DMS79 treated with DMSO at 0.1 percent for 48 hours (cell line): ENCODE data around the gene MRPL53.
"Not testable (repeated sequence)": the region's sequence is repeated elsewhere in the genome, so short reads cannot be mapped to it uniquely, and the experiment has no call there.

ENCODE experiments used
- DNase-seq: peaks from one replicate; lab custom pipeline; 2025; lab: John Stamatoyannopoulos, UW

MRPL53 gene

DNA sequence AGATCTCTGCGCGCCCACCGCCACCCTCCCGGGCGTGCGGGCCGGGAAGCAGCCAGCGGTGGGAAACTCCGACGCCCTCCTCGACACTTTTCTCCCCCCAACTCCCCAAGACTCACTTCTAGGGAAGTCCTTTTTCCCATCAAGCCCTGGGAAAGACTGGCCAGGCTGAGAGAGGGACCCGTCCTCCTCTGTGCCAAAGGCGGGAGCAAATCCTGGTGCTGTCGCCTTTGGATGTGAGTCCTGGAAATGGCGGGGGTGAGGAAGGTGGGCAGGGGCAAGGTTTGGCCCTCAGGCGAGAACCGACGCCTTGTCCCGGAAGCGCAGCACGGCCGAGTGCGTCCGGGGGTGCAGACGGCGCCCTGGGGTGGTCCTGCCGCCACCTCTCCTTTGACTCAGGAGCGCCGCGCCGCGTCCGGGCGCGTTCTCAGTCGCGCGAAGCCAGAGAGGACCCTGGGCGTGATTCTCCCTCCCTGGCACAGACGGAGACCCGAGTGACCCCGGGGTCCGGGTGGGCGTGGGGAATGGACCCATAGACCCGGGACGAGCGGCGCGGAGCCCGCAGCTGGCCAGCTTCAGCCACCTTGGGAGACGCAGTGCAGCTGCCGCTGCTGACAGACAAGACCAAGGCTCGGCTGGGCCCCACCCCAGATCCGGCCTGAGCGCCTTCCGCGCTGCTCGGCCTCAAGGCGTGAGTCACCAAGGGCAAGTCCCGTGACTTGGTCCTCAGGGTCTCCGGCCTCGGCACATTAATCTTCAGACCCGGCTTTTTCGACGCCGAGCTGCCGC lies 30.4 kb upstream of the MRPL53 start:
- no peak for DNase-seq

GRCh38 chr2:74502147-74502719 lies 29.8 kb upstream of the MRPL53 start:
- no peak for DNase-seq

DNA sequence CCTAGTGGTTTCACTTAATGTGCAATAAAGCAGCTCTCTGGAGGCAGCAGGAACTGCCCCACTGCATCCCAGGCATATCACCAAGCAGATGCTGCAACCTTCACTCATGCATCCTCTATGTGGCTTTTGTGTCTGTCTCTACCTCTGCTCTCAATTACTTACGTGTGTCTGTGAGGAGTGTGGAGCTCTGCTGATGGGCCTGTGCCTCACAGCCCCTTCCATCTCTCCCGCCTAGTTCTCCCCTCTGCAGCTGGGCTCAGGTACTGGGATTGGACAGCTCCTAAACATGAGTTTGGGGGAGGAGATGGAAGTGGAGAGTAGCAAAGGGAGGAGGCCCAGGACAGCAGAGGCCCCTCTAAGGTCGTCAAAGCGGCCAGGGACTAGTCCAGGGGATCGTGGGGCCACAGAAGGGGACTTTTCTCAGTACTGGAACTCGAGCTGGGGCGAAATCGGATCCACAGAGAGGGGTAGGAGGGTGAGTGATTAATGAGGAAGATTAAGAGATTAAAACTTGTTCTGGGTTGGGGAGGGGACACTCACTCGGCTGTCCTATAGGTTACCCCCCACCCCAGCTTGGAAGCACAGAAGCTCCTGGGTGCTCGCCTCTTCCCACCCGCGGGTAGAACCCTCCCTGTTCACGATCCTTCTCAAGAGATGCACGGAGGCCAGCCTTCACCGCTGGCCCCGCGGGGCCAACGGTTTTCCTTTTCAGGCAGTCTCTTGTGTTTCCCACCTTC lies 29.0 kb upstream of the MRPL53 start:
- DNase-seq, result no peak

DNA sequence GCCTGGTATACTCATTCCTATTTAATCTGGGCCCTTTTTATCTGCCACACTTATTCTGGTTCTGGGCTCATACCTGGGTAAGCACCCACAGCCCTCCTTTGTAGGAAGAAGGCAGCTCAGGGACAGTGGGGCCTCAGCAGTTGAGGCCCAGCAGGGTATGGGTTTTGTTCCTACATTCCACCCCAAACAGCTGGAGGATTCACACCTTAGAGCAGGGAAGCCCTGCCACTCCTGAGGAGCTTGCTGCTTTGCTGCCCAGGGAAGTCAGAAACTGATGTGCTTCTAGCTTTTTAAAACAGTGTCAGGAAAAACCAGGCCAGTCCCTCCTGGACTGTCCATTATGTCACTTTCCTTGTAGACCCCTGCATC lies 28.1 kb upstream of the MRPL53 start:
- no peak for DNase-seq

DNA sequence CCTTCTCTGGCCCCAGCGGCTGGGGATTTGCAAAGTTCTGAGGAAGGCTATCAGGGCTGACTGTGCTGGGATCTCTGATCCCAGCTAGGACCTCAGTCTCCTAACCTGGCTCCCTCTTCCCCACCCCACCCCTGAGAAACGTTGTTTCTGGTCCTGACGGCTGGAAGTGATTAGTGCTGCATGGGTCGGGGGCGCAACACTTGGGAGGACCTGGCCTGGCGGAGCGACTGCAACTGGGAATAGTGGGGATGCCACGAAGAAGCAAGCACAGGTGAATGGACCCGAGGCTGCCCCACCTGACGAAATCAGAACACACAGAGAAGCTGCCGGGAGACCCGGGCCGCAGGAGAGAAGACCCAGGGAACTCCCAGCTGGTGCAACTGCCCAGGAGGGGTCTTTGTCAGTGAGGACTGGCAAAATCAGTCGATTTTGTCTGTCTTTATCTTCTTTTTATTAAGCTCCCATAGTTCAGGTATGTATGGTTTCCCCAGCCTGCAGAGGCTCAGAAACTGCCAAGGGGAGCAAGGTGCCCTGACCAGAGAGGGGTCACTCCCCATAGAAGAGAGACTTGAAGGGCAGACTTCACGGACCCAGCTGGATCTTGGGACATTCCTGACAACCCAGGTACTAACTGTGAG lies 27.6 kb upstream of the MRPL53 start:
- no peak for DNase-seq

- DNase-seq, result no peak
Observed at GRCh38 chr2:74499267-74499939, 26.9 kb upstream of the MRPL53 start, which contains the start of gene LBX2. Gene LBX2 (minus strand): TSS chr2:74499603. CDS start chr2:74499537, 66 bp downstream.

DNA sequence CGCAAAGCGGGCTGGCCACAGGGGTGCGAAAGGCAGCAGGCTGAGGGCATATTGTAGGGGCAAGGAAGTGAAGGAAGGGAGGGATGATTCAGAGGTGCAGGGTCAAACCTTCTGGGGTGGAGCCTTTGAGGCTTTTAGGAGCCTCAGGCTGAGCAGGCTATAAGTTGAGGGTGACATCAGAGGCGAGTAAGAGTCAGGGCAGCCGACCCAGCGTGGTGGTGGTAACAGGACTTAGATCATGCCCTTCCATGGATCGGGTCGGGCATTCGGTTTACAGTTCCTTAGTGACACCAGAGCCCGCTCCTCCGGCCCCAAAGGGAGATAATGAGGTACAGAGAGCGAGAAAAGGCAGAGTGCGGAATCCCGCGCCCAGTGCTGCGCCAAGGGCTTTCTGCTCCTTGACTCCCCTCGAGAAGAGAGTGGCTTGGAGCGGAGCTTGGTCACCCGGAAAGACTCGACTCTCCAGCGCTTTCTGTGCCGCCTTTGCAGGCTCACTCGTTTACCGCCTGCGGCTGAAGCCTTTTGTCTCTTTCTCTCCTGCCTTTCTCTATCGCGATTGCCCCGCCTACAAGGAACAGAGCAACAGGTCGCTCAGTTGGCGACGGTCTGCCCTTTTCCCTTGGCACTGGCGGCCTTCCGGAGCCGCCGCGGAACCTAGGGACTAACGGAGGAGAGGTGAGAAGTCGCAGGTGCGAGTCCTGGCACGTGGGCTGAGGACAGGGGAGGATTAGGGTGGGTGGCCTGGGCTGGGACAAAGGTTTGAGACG lies 26.2 kb upstream of the MRPL53 start:
- DNase-seq, result peak; percentile 53

- peak; percentile 40 for DNase-seq
Observed at GRCh38 chr2:74497777-74498499, 25.5 kb upstream of the MRPL53 start.

GRCh38 chr2:74496997-74497776 lies 24.7 kb upstream of the MRPL53 start:
- no peak for DNase-seq

DNA sequence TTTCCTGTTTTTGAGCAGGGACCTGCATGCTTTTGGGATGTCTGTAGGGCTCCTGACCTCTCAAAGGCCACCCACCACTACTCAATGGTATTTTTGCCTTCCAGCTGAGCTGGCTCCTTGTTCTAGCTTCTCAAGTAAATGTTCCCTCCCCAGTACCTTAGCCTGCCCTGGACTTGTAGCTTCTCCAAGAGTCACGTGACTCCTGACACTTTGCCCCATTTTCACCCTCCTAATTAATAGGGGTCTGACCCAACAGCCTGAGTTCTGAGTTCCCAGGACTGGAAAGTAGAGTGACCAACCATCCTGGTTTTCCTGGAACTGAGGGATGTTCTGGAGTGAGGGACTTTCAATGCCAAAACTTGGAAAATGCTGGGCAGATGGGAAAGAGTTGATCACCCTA lies 23.0 kb upstream of the MRPL53 start:
- DNase-seq, result no peak

- no peak for DNase-seq
Observed at GRCh38 chr2:74493546-74493945, 21.1 kb upstream of the MRPL53 start.

GRCh38 chr2:74491648-74492544 lies 19.4 kb upstream of the MRPL53 start:
- no peak for DNase-seq

DNA sequence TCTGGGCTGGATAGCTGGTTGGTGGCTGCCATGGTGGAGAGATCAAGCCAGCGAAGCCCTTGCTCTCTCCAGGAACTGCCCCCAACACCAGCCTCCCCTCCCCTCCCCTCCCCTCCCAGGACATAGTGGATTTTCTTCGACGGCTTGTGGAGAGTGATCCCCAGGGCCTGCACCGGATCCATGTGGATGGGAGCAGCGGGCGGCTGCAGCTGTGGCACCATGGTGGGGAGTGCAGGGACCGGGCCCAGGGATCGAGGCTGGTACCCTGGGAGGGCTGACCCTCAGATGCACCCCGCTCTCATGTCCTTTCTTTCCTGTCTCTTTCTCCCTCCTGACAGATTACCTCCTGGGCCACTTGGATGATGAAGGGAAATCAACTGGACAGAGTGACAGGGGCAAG lies 17.4 kb upstream of the MRPL53 start:
- DNase-seq, result no peak

DNA sequence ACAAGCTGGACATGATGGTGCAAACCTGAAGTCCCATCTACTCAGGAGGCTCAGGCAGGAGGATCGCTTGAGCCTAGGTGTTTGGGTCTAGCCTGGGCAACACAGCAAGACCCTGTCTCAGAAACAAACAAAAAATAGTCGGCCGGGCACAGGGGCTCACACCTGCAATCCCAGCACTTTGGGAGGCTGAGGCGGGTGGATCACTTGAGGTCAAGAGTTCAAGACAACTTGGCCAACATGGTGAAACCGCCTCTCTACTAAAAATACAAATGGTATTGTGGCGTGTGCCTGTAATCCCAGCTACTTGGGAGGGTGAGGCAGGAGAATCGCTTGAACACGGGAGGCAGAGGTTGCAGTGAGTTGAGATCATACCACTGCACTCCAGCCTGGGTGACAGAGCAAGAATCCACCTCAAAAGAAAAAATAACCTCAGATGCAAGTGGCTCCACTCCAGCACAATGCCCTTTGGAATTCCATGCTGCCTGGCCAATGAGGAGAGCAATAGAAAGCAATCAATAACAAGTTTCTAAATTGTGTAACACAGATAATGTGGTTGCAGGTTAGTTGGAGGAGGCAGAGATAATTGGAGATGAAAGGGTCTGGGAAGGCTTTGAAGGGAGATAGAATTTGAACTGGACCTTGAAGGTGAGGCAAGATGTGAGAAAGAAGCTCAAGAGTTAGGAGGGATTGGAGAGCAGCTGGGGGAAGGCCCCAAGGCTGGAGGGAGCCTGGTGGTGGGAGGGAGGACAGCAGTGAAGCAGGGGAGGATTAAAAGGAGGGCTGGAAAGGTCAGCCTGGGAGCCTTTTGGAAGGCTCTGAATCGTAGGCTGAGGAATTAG lies 16.4 kb upstream of the MRPL53 start:
- DNase-seq, result no peak

DNA sequence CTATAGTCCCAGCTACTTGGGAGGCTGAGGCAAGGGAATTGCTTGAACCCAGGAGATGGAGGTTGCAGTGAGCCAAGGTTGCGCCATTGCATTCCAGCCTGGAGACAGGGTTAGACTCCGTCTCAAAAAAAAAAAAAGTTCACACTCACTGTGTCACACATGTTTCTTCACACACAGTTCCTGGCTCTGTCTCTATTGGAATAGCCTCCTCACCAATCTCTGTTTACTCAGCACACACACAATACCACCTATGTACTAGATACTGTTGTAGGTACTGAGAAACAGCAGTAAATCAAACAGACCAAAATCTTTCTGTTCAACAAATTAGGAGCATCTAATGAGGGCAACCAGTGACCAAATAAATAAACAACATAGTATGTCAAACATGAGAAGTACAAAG lies 13.7 kb upstream of the MRPL53 start:
- DNase-seq, result no peak

DNA sequence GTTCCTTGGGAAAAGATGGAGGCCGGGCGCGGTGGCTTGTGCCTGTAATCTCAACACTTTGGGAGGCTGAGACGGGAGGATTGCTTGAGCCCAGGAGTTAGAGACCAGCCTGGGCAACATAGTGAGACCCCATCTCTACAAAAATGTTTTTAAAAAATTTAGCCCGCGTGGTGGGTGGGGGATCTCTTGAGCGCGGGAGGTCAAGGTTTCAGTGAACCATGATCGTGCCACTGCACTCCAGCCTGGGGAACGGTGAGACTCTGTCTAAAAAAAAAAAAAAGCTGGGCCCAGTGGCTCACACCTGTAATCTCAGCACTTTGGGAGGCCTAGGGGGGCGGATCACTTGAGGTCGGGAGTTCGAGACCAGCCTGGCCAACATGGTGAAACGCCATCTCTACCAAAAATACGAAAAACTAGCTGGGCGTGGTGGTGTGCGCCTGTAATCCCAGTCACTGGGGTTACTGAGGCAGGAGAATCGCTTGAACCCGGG lies 11.2 kb upstream of the MRPL53 start:
- not testable (repeated sequence) for DNase-seq

DNA sequence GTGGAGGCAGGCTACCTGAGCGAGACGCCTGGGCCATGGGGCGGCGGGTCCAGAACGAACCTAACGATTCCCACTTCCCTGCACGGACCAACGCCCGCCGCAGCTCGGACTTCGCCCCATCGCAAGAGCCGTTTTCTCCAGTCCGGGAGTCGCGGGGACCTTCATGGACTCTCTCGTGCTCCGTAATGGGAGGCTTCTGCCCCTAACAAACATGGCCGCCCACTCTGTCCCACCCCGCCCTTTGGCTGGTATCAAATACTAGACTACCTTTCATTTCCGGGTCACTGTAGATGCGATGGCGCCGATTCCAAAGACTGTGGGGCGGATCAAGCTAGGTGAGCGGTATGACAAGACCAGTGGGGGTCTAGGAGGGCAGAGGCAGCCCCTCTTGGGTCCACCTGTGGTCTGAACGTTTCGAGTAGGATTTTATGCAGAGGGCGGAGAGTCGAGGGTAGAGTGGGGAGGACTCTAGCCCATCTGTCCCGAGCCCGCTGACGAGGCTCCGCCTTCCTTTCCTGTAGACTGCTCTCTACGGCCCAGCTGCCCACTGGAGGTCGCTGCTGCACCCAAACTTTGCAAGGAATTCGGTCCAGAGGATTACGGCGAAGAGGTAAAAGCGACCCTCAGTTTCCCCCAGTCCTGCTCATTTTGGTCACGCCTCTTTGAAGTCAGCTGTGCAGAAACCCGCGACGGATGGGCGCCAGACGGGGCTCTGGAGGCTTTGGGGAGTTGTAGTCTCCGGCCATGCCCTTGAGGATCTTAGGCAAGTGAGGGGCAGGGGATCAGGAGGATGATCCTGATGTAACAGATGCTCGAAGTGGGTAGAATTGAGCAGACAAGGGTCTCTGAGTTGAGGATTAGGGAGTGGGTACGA lies 10.6 kb upstream of the MRPL53 start, which contains the start of the genes CCDC142 and TTC31:
CCDC142 (minus strand) TSS at position 198 of the 874 bp plus-strand sequence; CDS start at position 37, 161 bp downstream.
TTC31 (plus strand) TSS at position 281 of the 874 bp plus-strand sequence; CDS start at position 296, 15 bp downstream.
- DNase-seq, result peak; percentile 97
